A673 (cell line): Measurements from ENCODE around the gene SEMA6A. TPM values are rescaled to one million over a fixed set of nuclear protein-coding genes. Genes with fewer than 3 reads are reported as not detected.

ENCODE experiments used
- BruUV-seq: library from RNA; stranded (reverse); fragments of 400-500 nt; replicated peaks from 2 replicates; lab custom pipeline; 2021; lab: Mats Ljungman, UMichigan
- CTCF ChIA-PET: fragments of 300-600 bp; sonication (Branson Sonifier 250); formaldehyde crosslinking; loops from one replicate; lab custom pipeline; 2022; ENCODE audit warnings: antibody characterized with exemption; lab: Charles Lee
- POLR2A ChIA-PET: fragments of 300-600 bp; sonication (Branson Sonifier 250); formaldehyde crosslinking; loops from one replicate; lab custom pipeline; 2022; ENCODE audit warnings: antibody characterized with exemption; ENCODE audit not compliant: low non-redundant PET; lab: Charles Lee
- DNase-seq: peaks from one replicate; pipeline ENCODE4 v3.0.0-alpha.2; 2015; ENCODE audit warnings: low spot score
- H3K27ac ChIP-seq: fragments of 200-600 bp; sonication (generic); 2 replicates; pipeline ENCODE4 v1.5.1; 2016; ENCODE audit warnings: mixed run types, low read depth, mild to moderate bottlenecking, mixed read lengths, antibody characterized with exemption, low read length; ENCODE audit not compliant: poor library complexity, severe bottlenecking
- H3K27me3 ChIP-seq: fragments of 200-600 bp; sonication (generic); replicated peaks from 2 replicates; pipeline ENCODE4 v1.6.1; 2017; ENCODE audit warnings: mixed run types, low read depth, mild to moderate bottlenecking, mixed read lengths, antibody characterized with exemption, low read length; ENCODE audit not compliant: insufficient read depth, poor library complexity
- H3K36me3 ChIP-seq: fragments of 200-600 bp; sonication (generic); 2 replicates; pipeline ENCODE4 v1.6.1; 2016; ENCODE audit warnings: mixed run types, mild to moderate bottlenecking, mixed read lengths, antibody characterized with exemption, low read length; ENCODE audit not compliant: insufficient read depth, poor library complexity, severe bottlenecking
- H3K4me1 ChIP-seq: fragments of 200-600 bp; sonication (generic); 2 replicates; pipeline ENCODE4 v1.6.1; 2017; ENCODE audit warnings: mixed run types, mild to moderate bottlenecking, mixed read lengths, antibody characterized with exemption, low read length; ENCODE audit not compliant: insufficient read depth, poor library complexity, severe bottlenecking
- H3K4me3 ChIP-seq: fragments of 200-600 bp; sonication (generic); 2 replicates; pipeline ENCODE4 v1.5.1; 2016; ENCODE audit warnings: low read depth, mixed run types, mild to moderate bottlenecking, mixed read lengths, low read length; ENCODE audit not compliant: poor library complexity, severe bottlenecking
- H3K9me3 ChIP-seq: fragments of 200-600 bp; sonication (generic); 2 replicates; pipeline ENCODE4 v1.6.1; 2016; ENCODE audit warnings: mixed run types, low read depth, mild to moderate bottlenecking, mixed read lengths, antibody characterized with exemption, low read length; ENCODE audit not compliant: poor library complexity, severe bottlenecking
- CTCF ChIP-seq: fragments of 300-800, 200-600 bp; sonication (generic); conservative IDR thresholded peaks from 2 replicates; pipeline ENCODE4 v1.5.1; 2017; ENCODE audit warnings: low read depth, mild to moderate bottlenecking, antibody characterized with exemption, low read length, moderate library complexity, mixed read lengths
- EZH2 ChIP-seq: fragments of 200-600 bp; sonication (generic); IDR thresholded peaks from 2 replicates; pipeline ENCODE4 v1.6.1; 2017; ENCODE audit warnings: borderline replicate concordance, low read depth, mild to moderate bottlenecking, mixed read lengths, antibody characterized with exemption, low read length; ENCODE audit not compliant: poor library complexity, severe bottlenecking
- intact Hi-C: fragments of 100-400 bp; cut with micrococcal nuclease; formaldehyde crosslinking; loops from one replicate; pipeline ENCODE4 v1.10.0; 2022; ENCODE audit not compliant: unreplicated experiment
- total RNA-seq: library from RNA; stranded (reverse); gene quantifications from 2 replicates; pipeline ENCODE4 v1.2.3, GENCODE V29; 2021

SEMA6A gene
- total RNA-seq, 1 experiment from 2014 or later: 10.6 TPM

- H3K36me3 ChIP-seq: no peaks in the 10 kb centered on the region
- ChIA-PET CTCF (no interaction called here), POLR2A (no interaction called here)
- H3K27ac ChIP-seq: no peak overlapping the region
- peaks cover 21% of the 10 kb centered on the region for H3K27me3 ChIP-seq
- TF ChIP-seq CTCF (no peak), EZH2 (no peak)
- DNase-seq: no peak
- no TSS peak for BruUV-seq
- no peak overlapping the region for H3K4me3 ChIP-seq
- intact Hi-C loops: no loop called here
- no peaks in the 10 kb centered on the region for H3K4me1 ChIP-seq
- H3K9me3 ChIP-seq: no peaks in the 10 kb centered on the region
These were observed 7.5 kb downstream of the SEMA6A start for GRCh38 chr5:116567106-116567505.

GRCh38 chr5:116566251-116566650 is 8.4 kb downstream of the SEMA6A start:
- ChIA-PET POLR2A (no interaction called here), CTCF (no interaction called here)
- TF ChIP-seq EZH2: no peak
- TF ChIP-seq CTCF: no peak

GRCh38 chr5:116564756-116565490 is 9.7 kb downstream of the SEMA6A start:
- Histone ChIP-seq H3K27me3 (peaks cover 4% of the 10 kb centered on the region), H3K4me3 (no peak overlapping the region), H3K27ac (no peak overlapping the region), H3K4me1 (no peaks in the 10 kb centered on the region), H3K36me3 (no peaks in the 10 kb centered on the region), H3K9me3 (no peaks in the 10 kb centered on the region)
- BruUV-seq: no TSS peak
- TF ChIP-seq EZH2: no peak
- no peak for TF ChIP-seq CTCF
- POLR2A ChIA-PET: no interaction called here
- intact Hi-C loops: no loop called here
- DNase-seq: no peak
- CTCF ChIA-PET: no interaction called here

More at GRCh38 chr5:116566251-116566650, 8.4 kb downstream of the SEMA6A start:
- Histone ChIP-seq H3K4me1 (no peaks in the 10 kb centered on the region), H3K9me3 (no peaks in the 10 kb centered on the region), H3K27ac (no peak overlapping the region), H3K27me3 (peaks cover 13% of the 10 kb centered on the region), H3K36me3 (no peaks in the 10 kb centered on the region), H3K4me3 (no peak overlapping the region)
- intact Hi-C loops: no loop called here
- no peak for DNase-seq
- no TSS peak for BruUV-seq
